Measurements from ENCODE around the gene FBXW7. TPM values are rescaled to one million over a fixed set of nuclear protein-coding genes. Genes with fewer than 3 reads are reported as not detected.

Gene FBXW7
- total RNA-seq, 4 donors from 2014 or later: 11.6 to 125 (median 49.5) TPM

DNA sequence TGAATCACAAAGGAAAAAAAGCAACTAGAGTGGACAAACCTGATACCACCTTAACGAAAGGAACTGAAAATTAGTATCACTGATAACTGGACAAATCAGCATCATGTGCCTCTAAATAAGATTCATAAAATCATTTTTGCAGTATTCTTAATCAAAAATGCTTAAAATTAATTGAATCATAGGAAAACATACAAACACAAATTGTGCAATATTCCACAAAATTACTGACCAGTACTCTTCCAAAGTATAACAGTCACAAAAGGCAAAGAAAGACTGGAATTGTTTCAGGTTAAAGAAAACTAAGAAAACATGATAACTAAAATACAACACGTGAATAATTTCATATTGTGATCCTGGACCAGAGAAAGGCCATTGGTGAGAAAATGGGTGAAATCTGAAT lies 27.1 kb downstream of the FBXW7 start:
- no peaks in the 10 kb centered on the region for H3K36me3 ChIP-seq
- H3K4me3 ChIP-seq: no peak overlapping the region
- TF ChIP-seq POLR2AphosphoS5 (IDR thresholded peaks at IDR 0.05) (no peak), POLR2A (IDR thresholded peaks at IDR 0.05) (no peak), EP300 (IDR thresholded peaks at IDR 0.05; ENCODE audit: low read depth) (no peak)
- TF ChIP-seq, protein P1, sequence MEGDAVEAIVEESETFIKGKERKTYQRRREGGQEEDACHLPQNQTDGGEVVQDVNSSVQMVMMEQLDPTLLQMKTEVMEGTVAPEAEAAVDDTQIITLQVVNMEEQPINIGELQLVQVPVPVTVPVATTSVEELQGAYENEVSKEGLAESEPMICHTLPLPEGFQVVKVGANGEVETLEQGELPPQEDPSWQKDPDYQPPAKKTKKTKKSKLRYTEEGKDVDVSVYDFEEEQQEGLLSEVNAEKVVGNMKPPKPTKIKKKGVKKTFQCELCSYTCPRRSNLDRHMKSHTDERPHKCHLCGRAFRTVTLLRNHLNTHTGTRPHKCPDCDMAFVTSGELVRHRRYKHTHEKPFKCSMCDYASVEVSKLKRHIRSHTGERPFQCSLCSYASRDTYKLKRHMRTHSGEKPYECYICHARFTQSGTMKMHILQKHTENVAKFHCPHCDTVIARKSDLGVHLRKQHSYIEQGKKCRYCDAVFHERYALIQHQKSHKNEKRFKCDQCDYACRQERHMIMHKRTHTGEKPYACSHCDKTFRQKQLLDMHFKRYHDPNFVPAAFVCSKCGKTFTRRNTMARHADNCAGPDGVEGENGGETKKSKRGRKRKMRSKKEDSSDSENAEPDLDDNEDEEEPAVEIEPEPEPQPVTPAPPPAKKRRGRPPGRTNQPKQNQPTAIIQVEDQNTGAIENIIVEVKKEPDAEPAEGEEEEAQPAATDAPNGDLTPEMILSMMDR (IDR thresholded peaks at IDR 0.05): no peak
- no peak overlapping the region for H3K27ac ChIP-seq
- H3K4me1 ChIP-seq: peaks cover 0 to 17% (median 7%) of the 10 kb centered on the region in 4 donors
- in situ Hi-C loops (cut with MboI; ENCODE audit: low pct_ligation_motif_present in 1 of 4, low pct_unique_long_range_greater_than_20kb in 1 of 4, low sequenced_read_pairs in 3 of 4) (loop anchor here in 3 of 4 donors (10.0 kb wide), 2 partner anchors 126 to 226 kb away; no protein-coding TSS in a partner anchor), intact Hi-C loops (cut with DNase I; ENCODE audit: low total_unique reads) (no loop called here)
- 91 to 95% methylated on average over 2 of the region's 2 CpGs for WGBS, 2 donors (ENCODE audit: low coverage in 1 of 2)
- H3K9me3 ChIP-seq: no peaks in the 10 kb centered on the region
- DNase-seq: no peak
- no peaks in the 10 kb centered on the region for H3K27me3 ChIP-seq

DNA sequence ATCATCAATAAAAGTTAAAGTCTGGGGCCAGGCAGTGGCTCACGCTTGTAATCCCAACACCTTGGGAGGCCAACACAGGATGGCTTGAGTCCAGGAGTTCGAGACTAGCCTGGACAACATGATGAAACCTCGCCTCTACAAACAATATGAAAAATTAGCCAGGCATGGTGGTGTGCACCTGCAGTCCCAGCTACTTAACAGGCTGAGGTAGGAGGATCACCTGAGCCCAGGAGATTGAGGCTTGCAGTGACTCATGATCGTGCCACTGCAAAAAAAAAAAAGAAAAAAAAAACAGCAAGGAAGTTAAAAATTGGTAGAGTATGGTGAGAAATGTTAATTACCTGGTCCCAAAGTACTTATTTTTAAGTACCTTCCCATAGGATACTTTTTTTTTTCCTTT lies 27.5 kb downstream of the FBXW7 start:
- no peaks in the 10 kb centered on the region for H3K9me3 ChIP-seq
- TF ChIP-seq POLR2AphosphoS5 (IDR thresholded peaks at IDR 0.05): no peak
- TF ChIP-seq, protein P1 (IDR thresholded peaks at IDR 0.05): no peak
- no peak for TF ChIP-seq POLR2A (IDR thresholded peaks at IDR 0.05)
- no peak for TF ChIP-seq EP300 (IDR thresholded peaks at IDR 0.05; ENCODE audit: low read depth)
- no peaks in the 10 kb centered on the region for H3K36me3 ChIP-seq
- no peak for DNase-seq
- in situ Hi-C loops (cut with MboI; ENCODE audit: low pct_ligation_motif_present in 1 of 4, low pct_unique_long_range_greater_than_20kb in 1 of 4, low sequenced_read_pairs in 3 of 4): loop anchor here in 3 of 4 donors (10.0 kb wide), 2 partner anchors 126 to 226 kb away; no protein-coding TSS in a partner anchor
- H3K27ac ChIP-seq: no peak overlapping the region
- peaks cover 0 to 17% (median 7%) of the 10 kb centered on the region in 4 donors for H3K4me1 ChIP-seq
- no peak overlapping the region for H3K4me3 ChIP-seq
- no peaks in the 10 kb centered on the region for H3K27me3 ChIP-seq
- intact Hi-C loops (cut with DNase I; ENCODE audit: low total_unique reads): no loop called here
- 81 to 86% methylated on average over 4 of the region's 4 CpGs for WGBS, 2 donors (ENCODE audit: low coverage in 1 of 2)

DNA sequence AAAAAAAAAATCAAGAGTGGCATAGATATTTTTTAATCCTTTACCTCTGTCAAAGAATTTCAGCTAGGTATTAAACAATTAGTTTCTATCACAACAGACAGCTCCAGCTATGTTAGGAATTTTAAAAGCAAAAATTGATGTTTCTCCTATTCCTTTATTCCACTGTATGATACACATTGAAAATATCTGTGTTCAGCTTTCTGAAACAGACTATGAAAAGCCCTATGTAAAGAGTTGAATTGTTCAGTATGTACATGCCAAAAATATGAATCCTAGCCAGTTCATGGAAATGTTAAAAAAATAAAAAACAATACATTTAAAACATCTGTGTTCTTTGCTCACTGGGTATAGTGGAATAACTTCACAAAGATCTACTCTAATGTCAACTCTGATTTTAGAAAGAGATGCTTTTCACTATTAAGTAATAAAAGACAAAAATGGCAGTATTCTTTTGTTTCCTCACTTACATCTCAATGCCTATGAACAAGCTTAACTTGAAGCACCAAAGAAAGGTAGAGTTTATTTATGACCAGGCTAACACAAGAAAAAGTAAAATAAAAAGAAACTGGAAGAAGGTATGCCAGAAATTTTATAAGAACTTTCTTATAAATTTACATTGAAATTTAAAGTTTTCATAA lies 32.1 kb downstream of the FBXW7 start:
- in situ Hi-C loops (cut with MboI; ENCODE audit: low pct_ligation_motif_present in 1 of 4, low pct_unique_long_range_greater_than_20kb in 1 of 4, low sequenced_read_pairs in 3 of 4) (loop anchor here in 3 of 4 donors (10.0 kb wide), 2 partner anchors 131 to 231 kb away; no protein-coding TSS in a partner anchor), intact Hi-C loops (cut with DNase I; ENCODE audit: low total_unique reads) (no loop called here)
- peaks cover 0 to 4% (median 0%) of the 10 kb centered on the region in 4 donors for H3K4me1 ChIP-seq
- no peaks in the 10 kb centered on the region for H3K27me3 ChIP-seq
- no peaks in the 10 kb centered on the region for H3K9me3 ChIP-seq
- no peaks in the 10 kb centered on the region for H3K36me3 ChIP-seq
- no peak for DNase-seq
- no peak overlapping the region for H3K27ac ChIP-seq
- no peak for TF ChIP-seq EP300 (IDR thresholded peaks at IDR 0.05; ENCODE audit: low read depth)
- no peak for TF ChIP-seq POLR2AphosphoS5 (IDR thresholded peaks at IDR 0.05)
- no peak for TF ChIP-seq POLR2A (IDR thresholded peaks at IDR 0.05)
- TF ChIP-seq, protein P1 (IDR thresholded peaks at IDR 0.05): no peak
- H3K4me3 ChIP-seq: no peak overlapping the region

DNA sequence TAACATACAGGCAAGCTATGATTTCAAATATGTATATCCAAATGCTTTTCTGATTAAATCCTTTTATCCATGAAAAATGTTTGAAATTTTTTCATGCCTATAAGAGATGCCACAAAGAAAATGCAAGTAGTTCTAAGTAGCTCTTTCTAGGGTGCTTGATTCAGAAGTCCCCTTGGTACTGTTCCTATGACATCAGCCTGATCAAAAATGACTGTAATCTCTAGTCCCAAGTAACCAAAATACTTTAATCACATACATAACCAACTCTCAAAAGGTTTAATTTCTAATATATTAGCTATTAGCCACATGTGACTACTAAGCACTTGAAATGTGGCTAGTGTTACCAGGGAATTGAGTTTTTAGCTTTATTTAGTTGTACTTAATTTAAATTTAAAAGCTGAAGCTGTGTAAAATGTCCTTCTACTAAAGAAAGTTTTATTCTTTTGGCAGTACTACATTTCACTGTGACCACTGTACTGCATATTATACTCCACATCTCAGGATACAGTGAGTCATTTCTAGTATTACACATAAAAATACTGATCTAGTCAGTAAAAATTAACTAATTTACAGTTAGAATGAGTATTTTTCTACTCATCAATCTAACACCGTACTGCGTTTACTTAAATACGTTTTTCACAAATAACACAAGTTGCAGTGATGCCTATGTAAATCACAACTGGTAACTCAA lies 33.9 kb downstream of the FBXW7 start:
- no peak overlapping the region for H3K4me3 ChIP-seq
- DNase-seq: no peak
- H3K27ac ChIP-seq: no peak overlapping the region
- no peaks in the 10 kb centered on the region for H3K9me3 ChIP-seq
- H3K36me3 ChIP-seq: no peaks in the 10 kb centered on the region
- intact Hi-C loops (cut with DNase I; ENCODE audit: low total_unique reads): no loop called here
- in situ Hi-C loops (cut with MboI; ENCODE audit: low pct_ligation_motif_present in 1 of 4, low pct_unique_long_range_greater_than_20kb in 1 of 4, low sequenced_read_pairs in 3 of 4): loop anchor here in 3 of 4 donors (10.0 kb wide), 2 partner anchors 133 to 233 kb away; no protein-coding TSS in a partner anchor
- H3K4me1 ChIP-seq: peaks cover 0 to 10% (median 0%) of the 10 kb centered on the region in 4 donors
- no peak for TF ChIP-seq POLR2AphosphoS5 (IDR thresholded peaks at IDR 0.05)
- TF ChIP-seq, protein P1 (IDR thresholded peaks at IDR 0.05): no peak
- 85 to 86% methylated on average over 3 of the region's 3 CpGs for WGBS, 2 donors (ENCODE audit: low coverage in 1 of 2)
- no peaks in the 10 kb centered on the region for H3K27me3 ChIP-seq

Measured in transverse colon (tissue), 4 donors.